ENCODE results near the gene TOX2.

Gene TOX2

DNA sequence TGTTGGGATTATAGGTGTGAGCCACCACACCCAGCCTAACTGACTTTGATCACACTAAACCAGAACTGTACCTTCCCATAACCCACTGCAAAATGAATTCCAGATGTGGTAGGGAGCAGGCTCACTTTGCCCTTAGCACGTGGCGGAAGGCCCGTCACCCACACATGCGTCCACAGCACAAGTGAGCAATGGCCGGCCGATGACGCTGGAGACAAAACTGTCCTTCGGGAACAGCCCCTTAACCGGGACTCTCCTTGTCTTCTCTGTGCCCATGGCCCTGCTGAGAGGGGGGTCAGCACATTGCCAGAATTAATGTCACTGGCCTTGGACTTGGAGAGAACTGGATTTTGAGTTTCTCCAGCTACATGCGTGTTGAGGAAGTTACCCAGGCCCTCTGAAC, 107.2 kb downstream of the TOX2 start:
- no peak for FAIRE-seq

DNA sequence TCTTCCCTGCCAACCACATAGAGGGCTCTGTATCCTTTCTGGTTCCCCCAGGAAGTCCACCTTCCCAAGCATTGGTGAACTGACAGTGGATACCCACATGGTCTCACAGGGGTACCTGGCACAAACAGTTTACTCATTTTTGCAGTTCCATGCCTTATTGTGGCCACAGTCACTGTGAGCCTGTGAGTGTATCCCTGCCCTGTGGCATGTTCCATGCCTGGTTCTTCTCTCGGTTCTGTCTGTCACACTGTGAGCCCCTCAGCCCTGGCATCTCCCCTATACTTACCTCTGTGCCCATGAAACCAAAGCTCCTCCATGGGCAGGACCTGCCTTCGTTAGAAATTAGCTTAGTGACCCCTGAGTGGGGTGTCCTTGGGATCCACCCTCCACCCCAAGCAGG, 107.8 kb downstream of the TOX2 start:
- no peak for FAIRE-seq

DNA sequence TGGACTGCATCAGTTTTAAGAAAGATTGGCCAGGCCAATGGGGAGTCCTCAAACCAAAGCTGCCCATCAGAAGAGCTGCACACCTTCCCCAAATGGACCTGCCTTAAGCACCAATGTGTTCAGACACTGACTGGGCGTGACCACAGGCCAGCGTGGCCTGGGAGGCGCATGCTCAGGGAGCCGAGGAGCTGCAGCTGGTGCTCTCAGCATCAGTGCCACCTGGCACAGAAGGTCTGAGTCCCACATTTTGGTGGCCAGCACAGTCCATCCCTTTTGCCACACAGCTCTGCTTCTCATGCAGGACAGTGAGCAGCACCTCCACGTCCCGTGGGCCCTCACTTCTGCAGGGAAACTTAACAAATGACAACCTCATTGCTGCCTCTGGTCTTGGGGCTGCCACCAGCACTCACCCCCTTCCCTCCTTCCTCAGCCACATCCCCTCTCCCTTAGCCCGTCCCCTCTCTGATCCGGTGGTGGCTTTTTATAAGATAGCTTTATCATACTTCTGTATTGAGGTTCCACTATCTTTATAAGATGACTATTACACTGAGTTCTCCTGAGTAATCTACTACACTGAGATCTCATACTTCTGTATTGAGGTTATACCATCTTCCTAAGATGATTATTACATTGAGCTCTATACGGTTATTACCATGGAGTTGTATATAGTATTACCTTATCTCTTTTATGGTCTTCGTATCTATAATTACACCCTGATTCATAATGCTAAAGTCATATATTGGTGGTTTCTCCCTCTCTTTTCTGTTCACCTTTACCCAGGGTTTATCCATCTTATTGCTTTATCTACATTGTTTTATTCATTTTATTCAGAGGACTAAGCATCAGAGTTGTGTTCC, 109.1 kb downstream of the TOX2 start:
- FAIRE-seq: no peak

DNA sequence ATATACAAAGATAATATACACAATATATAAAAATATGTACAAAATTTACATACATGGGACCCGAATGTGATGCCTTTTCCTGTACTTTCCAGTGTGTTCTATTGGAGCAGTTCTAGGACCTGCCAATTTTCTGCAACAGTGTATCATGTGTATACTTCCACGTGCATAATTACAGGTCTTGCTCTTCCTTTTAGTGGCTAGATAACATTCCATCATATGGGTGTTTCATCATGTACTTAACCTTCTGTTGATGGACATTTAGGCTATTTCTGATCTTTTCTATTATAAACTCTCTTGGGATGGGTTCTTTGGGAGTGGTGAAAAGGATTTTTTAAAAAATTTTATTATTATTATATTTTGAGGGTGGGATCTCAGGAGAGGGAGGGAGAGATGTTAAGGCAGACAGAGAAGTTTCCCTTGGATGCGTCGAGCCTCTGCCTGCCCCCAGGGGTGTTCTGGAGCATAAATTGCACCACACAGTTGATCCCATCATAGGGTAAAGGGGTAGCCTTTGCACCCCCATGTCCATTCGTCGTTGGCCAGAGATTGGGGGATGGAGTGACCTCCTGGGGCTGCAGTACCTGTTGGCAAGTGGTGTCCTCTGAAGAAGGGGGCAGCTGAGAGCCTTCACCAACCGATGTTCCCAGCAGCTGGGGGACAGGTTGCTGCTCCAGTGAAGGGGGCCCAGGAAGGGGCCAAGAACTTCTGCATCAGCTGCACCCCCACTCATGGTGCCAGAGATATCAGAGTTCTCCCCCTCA, 110.3 kb downstream of the TOX2 start:
- no peak for FAIRE-seq

DNA sequence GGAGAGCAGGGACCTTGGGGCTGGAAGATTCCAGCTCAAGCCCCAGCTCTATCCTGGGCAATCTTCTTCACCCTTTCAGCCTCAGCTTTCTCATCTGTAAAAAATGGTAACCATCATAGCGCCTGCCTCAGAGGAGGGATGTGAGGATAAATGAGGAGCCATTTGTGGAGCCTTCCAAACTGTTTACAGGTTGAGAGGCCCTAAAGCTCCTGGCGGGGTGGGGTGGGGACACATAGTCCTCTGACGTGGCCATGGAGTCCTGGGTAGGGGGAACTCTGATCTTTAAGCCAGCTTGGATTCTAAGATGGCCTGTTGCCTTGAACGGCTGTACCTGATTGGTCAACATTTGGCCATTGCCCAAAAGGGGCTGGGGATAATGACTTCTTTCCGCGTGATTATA, 111.1 kb downstream of the TOX2 start:
- FAIRE-seq: no peak

DNA sequence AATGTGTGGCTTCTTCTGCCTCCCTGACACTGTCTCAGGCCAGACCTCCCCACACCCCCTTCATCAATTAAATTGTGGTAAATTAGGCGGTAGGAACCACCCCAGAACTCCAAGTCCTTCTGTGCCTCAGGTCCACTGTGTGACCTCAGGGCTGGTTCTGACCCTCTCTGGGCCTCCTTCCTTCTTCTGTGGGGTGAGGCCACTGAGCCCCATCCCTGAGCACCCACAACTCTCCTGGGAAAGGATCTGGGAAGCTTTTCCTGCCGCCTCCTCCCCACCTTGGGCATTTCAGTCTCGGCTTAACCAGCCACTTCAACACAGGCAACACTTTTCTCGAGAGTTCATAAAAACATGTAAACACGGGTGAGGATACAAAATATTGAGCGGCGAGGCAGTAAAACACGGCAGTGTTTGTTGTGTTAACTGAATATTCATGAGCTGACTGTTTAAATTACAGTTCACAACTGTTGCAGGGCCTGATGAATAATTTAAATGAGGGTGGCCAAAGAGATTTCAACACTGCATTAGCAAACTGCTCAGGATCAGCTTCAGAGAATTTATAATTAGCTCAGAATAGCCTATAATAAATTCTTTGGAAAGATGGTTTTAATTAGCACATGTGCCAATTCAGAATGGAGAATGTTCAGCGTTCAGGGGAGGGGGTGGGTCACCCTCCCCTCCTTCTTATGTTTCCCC, 112.1 kb downstream of the TOX2 start:
- FAIRE-seq: no peak

DNA sequence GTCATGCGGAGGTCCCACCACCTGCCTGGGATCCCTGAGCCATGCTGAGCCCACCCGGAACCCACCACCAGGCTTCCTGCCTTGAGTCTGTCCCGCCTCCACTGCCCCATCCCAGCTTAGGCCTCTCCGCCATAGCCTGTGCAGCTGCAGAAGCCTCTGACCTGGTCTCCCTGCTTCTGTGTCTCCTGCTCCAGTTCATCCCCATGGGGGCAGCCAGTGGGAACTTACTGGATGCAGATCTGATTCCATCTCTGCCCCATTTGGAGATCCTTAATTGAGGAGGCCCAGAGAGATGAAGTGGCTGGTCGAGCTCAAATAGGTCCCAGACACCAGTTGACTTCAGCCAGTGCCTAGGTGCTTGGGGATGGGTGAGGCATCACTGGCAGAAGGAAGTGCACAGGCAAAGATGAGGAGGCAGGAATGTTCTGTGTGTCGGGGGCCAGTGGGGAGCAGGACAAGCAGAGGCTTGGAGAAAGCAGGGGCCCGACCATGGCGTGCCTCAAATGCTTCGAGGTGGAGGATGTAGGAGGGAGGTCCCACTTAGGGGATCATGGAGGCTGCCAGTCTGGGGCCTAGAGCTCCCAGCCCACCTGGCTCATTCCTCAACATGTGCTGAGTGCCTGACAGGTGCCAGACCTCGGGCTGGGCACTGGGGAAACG, 112.8 kb downstream of the TOX2 start:
- no peak for FAIRE-seq

DNA sequence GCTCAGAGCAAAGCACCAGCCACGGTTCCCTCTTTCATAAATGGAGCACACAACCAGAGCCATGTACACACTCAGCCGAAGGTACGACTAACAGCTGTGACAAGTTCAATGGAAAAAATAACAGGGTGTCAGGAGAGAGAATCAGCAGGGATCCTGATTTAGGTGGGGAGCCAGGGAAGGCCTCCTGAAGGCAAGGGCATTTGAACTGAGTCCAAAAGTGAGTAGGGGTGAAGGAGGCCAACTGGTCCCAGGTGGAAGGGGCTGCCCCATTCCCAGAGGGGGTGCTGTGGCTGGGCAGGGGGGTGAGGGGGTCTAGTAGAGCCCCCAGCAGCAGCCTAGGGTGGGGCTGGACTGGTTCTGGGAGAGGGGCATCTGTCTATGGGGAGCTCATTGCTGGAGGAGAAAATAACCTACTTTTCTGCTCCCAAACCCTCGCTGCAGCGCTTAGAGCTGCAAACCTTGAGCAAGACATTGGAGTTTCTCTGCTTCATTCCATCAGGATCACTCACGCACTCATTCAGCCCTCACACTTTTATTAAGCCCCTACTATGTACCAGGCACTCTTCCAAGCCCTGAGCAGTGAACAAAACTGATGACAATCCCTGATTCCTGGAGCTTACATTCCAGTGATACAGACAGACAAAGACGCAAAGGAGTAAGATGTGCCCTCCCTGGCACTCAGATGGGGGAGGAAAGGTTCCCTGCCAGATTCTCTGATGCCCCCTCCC, 113.5 kb downstream of the TOX2 start:
- no peak for FAIRE-seq

DNA sequence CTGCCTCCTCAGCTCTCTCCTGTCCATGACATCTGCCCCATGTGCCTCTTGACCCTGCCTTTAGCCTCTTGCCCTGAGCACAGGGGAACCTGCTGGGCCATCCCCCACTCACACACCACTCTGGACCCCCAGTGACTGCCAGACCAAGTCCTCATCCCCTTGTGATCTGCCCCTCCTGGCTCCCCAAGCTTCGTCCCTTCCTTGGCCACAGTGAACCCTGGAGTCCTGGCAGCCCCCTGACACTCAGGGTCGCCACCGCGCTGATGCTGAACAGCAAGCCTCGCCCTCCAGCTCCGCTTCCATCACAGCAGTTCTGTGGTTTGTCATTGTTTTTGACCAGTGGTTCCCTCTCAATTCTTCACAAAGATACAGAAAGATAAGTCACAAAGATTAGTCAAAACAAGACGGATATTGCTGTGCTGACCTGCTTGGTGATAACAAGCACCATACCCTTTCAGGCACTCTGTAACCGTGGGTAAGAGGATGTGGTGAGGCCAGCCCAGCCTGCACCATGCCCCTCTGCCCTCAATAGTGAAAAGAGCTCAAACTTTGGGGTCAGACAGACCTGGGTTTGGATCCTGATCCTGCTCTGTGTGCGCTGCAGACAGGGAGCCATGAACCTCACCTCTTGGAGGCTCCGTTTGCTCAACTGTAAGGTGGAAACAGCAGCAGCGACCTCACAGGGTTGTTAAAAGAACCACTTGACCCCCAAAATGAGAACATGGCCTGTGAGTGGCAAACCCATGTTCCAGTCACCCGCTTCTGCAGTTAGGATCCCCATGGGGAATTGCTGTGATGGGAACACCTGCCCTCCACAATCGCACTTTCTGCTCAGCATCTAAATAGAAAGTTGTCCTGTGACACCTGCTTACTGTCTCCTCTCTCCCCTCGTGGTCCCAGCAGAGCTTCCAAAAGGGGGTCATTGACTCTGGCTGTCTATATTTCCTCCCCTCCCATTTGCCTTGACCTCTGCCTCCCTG, 114.5 kb downstream of the TOX2 start:
- FAIRE-seq: no peak

DNA sequence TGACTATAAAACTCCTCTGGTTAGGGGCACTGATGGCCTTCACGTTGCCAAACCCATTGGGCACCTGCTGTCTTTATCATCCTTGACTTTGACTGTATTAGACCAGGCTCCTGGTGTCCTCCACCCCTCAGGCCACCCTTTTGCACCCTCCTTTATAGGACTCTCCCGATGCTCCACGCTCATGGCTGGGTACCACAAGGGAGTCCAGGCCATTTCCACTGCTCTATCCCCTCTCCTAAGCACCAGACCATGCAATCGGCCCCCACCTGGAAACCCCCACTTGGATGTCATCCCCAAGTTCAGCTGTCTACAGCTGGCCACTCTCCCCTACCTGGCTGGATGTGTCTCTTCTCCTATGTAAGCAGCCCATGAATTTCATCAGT, 115.2 kb downstream of the TOX2 start:
- FAIRE-seq: no peak

DNA sequence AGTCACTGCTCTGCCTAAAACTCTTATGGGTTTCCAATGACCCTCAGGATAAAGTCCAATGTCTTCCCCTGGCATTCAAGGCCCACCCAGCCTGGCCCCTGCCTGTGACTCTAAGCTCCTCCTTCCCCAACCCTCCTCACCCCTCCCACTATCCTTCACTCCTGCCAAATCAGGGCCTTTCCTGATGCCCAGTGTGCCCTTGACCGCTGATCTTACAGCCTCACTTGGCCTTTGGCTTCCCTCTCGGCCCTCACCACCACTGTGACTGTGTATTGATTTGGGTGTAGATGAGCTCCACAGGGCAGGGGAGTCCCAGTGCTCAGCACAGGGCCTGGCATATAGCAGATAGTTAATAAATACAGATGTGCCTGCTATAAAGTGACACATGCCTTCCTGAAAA, 115.7 kb downstream of the TOX2 start:
- FAIRE-seq: no peak

DNA sequence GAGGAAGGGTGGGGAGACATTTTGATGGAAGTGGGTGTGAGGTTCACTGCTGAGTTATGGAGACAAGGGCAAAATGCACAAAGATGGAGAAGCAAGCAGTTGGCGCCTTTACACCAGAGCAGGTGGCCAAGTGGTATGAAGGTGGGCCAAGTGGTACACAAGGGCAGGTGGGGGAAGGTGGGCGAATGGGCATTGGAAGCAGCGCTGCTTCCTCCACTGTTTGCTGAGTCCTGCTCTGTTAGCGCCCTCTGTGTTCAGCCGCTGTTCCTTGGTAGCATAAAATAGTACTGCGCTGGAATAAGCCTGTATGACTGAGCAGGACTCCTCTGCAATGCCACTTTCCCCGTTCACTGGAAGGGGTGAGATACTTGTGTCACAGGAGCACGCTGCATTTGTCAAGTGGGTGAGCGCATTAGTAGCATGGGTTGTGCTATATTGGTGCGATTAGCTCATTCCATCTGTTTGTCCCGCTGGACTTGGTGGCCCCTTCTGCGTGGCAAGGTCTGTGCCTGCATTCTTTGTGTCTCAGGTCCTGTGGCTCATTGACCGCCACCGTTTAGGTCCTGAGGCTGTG, 116.4 kb downstream of the TOX2 start:
- FAIRE-seq: no peak

DNA sequence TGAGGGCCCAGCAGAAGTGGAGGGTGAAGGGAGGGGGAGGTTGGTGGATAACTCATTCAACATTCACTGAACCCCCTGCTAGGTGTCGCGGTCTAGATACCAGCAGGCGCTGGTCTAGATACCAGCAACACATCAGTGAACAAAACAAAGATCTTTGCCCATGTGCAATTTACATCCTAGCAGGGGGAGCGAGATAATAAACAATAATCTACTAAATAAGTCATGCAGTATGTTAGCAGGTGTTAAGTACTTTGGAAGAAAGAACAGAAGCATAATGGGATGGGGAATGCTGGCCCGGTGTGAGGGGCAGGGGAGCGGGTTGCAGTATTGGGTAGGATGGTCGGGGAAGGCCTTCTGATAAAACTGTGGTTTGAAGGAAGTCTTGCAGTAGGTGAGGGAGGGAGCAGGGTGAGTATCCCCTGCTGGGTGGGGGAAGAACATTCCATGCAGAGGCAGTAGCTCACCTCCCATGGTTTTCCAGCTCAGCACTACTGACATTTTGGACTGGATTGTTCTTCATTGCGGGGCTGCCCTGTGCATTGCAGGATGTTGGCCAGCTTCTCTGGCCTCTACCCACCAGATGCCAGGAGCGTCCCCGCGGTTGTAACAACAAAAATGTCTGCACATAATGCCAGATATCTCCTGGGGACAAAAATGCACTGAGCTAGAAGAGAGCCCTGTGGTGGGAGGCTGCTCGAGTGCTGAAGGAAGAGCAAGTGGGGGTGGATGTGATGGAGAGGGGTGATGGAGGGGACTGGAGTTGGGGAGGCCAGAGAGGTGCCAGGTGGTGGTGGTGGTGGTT, 117.3 kb downstream of the TOX2 start:
- no peak for FAIRE-seq

DNA sequence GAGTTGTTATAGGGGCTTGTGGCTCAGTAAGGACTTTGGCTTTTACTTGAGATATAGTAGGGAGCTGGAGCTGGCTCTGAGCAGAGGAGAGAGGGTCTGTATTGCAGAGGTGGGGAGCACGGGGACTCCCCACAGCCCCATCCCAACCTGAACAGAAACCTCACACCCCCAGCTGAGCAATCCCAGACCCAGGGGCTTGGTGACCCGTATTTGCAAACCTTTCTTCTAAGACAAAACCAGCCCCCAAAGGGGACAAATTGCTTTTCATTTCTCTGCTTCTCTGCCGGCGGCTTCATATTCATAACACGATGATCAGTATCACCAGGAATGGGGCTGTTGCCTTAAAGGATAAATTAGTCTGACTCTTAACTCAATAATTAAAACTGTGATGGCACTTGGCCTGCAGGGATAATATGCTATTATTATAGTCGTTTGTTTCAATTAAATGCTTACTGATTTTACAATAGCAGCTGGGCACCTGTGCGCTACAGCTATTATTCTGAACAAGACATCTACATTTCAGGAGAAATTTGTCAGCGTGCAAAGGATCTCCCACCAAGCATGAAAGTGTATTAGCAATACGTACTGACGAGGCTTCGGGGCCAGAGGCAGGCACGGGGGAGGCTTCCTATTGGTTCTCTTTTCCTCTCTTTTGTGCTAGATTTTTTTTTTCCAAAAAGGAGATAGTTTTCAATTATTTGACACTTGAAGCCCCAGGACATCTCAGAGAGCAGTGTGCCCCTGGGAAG, 118.1 kb downstream of the TOX2 start:
- no peak for FAIRE-seq

DNA sequence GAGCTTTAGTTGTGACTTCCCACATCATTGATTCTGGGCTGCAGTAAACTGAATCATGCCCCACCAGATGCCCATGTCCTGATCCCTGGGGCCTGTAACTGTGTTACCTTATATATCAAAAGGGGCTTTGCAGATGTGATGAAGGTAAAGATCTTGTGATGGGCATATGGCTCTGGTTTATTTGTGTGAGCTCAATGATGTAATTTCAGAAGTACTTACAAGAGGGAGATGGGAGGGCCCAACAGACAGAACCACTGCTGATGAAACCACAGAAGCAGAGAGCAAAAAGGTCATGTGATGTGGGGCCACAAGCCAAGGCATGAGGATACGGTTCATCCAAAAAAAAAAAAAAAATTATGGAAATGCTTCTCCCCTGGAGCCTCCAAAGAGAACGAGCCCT, 118.7 kb downstream of the TOX2 start:
- FAIRE-seq: no peak

DNA sequence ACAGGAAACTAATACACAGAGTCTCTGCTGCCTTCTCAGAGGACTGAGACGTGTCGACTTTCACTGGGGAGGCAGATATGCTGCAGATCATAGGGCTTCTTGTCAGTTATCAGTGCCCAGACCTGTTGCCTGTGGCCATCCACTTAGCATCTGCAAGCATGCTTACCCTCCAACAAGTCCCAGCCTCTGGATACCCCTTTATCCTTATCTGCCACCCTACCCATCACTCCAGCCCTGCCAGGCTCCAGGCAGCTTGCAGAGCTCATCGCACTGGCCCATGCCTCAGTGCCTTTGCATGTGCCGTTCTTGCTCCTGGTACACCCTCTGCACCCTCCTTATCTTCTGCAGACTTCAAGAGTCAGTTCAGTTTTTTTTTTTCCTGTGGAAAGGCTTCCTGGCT, 119.2 kb downstream of the TOX2 start:
- FAIRE-seq: no peak

DNA sequence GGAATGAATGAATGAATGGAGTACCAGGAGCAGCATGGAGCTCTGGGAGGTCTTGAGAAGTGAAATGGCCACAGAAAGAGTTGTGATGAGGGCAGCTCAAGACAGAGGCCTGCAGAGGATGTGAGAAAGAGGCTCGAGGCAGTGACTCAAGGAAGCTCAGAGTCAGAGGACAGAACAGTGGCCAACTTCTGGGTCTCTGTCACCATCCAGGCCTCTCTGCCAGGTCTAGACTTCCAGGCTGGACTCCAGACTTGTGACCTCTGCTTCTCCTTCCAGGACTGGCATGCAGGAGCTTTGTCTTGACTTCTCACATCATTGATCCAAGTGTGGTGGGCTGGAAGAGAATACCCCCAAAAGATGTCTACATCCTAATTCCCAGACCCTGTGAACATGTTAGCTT, 119.8 kb downstream of the TOX2 start:
- no peak for FAIRE-seq

DNA sequence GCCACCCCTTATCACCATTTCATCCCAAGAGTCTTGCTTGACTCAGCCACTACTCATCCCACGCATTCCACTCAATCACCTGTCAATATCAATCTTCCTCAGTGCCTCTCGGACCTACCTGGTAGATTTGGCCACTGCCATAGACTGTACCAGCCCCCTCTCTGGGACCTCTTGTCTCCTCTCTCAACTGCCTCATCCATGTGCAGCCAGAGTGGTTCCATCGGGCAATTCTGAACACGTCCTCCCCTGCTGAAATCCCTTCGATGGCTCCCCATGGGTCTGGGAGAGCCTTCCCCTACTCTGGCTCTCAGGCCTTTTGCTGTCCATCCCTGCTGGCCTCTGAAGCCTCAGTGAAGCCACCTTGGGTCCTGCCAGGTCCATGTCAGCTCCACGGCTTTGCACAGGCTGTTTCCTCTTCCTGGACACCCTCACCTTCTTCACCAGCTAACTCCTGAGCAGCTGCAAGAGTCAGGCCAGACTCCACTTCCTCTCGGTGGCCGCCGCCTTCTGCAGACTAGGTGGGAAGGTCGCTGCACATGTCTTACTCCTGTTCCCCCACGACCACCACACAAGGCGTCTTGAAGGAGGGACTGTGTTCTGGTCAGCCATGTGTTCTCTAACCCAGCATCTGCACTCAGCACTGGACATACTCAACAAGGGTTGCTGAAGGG, 120.4 kb downstream of the TOX2 start:
- FAIRE-seq: no peak

DNA sequence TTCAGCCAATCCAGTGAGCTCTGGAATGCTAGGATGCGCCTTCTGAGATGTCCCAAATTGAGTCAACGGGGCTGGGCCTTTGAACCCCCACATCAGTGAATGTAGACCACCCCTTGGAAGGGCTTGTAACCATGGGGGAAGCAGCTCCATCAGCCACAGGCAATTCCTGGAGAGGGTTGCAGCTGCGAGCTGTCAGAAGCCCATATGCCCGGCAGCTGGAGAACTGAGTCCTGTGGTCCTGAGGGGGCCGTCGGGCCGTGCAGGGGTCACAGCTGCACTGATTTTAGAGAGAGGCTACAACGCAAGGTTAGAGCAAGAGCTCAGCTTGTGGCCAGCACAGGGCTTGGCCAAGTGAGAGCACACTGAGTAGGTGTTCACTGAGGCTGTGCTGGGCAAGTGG, 121.3 kb downstream of the TOX2 start:
- no peak for FAIRE-seq

Measured in TTC549 (cell line).